Parathyroid adenoma (tissue), 2 donors: ENCODE data around the gene ZSWIM5.
"Not testable (repeated sequence)": the region's sequence is repeated elsewhere in the genome, so short reads cannot be mapped to it uniquely, and the experiment has no call there.

Experiments used
- H2AFZ ChIP-seq: fragments of 300-600 bp; sonication (generic); one replicate; pipeline ENCODE4 v1.7.0; 2017; ENCODE audit warnings: antibody characterized with exemption, mild to moderate bottlenecking
- H3K27ac ChIP-seq: fragments of 300-600 bp; sonication (generic); one replicate; pipeline ENCODE4 v1.7.0; 2017
- H3K27me3 ChIP-seq: fragments of 300-600 bp; sonication (generic); one replicate; pipeline ENCODE4 v1.7.0; 2017; ENCODE audit warnings: low read length; ENCODE audit not compliant: control insufficient read depth, insufficient read depth
- H3K36me3 ChIP-seq: fragments of 300-600 bp; sonication (generic); one replicate; pipeline ENCODE4 v1.7.0; 2017; ENCODE audit warnings: low read length; ENCODE audit not compliant: control insufficient read depth, insufficient read depth
- H3K4me1 ChIP-seq: fragments of 300-600 bp; sonication (generic); one replicate; pipeline ENCODE4 v1.7.0; 2017; ENCODE audit warnings: control low read depth
- H3K4me2 ChIP-seq: fragments of 300-600 bp; sonication (generic); one replicate; pipeline ENCODE4 v1.7.0; 2017; ENCODE audit warnings: low read length
- H3K4me3 ChIP-seq: fragments of 300-600 bp; sonication (generic); one replicate; pipeline ENCODE4 v1.7.0; 2017; ENCODE audit warnings: low read depth, low read length
- H3K79me2 ChIP-seq: fragments of 300-600 bp; sonication (generic); one replicate; pipeline ENCODE4 v1.7.0; 2017; ENCODE audit warnings: control low read depth
- H3K9ac ChIP-seq: fragments of 300-600 bp; sonication (generic); one replicate; pipeline ENCODE4 v1.7.0; 2017; ENCODE audit warnings: mild to moderate bottlenecking
- H3K9me3 ChIP-seq: fragments of 300-600 bp; sonication (generic); one replicate; pipeline ENCODE4 v1.7.0; 2017; ENCODE audit warnings: low read length; ENCODE audit not compliant: control insufficient read depth
- CTCF ChIP-seq: fragments of 300-600 bp; sonication (generic); IDR thresholded peaks from one replicate; pipeline ENCODE4 v1.7.0; 2017; ENCODE audit warnings: antibody characterized with exemption, mild to moderate bottlenecking
- donor health status: primary hyperparathyroidism.

The ZSWIM5 gene

GRCh38 chr1:45116820-45117219 lies 89.6 kb downstream of the ZSWIM5 start:
- H2AFZ ChIP-seq = no peak overlapping the region
- no peak overlapping the region for H3K4me3 ChIP-seq
- H3K9ac ChIP-seq = no peak overlapping the region
- H3K79me2 ChIP-seq = no peaks in the 10 kb centered on the region
- no peaks in the 10 kb centered on the region for H3K36me3 ChIP-seq
- TF ChIP-seq CTCF = no peak
- H3K4me1 ChIP-seq = no peaks in the 10 kb centered on the region
- no peak overlapping the region for H3K4me2 ChIP-seq
- no peaks in the 10 kb centered on the region for H3K27me3 ChIP-seq
- H3K27ac ChIP-seq = no peak overlapping the region
- H3K9me3 ChIP-seq = no peaks in the 10 kb centered on the region

DNA sequence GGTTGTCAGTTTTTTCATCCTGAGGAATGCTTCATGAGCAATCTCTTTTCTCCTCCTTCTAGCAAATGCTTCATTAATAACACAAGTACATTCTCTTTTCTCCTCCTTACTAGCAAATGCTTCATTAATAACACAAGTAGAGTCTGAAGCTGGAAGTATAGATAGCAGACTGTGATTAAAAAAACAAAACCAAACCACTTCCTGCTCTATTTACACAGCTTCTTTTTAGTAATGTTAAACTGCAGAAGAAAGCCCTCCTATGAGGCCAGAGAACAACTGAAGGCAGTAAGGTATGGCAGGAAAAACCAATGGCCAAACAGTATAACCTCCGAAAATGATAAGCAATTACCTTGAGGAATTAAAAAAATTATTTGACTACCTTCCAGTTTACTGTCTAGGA lies 90.1 kb downstream of the ZSWIM5 start:
- Histone ChIP-seq H3K4me3 (no peak overlapping the region), H3K4me1 (no peaks in the 10 kb centered on the region), H3K9ac (no peak overlapping the region), H3K36me3 (no peaks in the 10 kb centered on the region), H3K9me3 (no peaks in the 10 kb centered on the region), H3K79me2 (no peaks in the 10 kb centered on the region), H2AFZ (no peak overlapping the region), H3K27ac (no peak overlapping the region), H3K27me3 (no peaks in the 10 kb centered on the region), H3K4me2 (no peak overlapping the region)
- no peak for TF ChIP-seq CTCF

GRCh38 chr1:45115198-45115597 lies 91.2 kb downstream of the ZSWIM5 start:
- not testable (repeated sequence) for H3K27me3 ChIP-seq, H3K4me3 ChIP-seq

GRCh38 chr1:45112661-45113060 lies 93.7 kb downstream of the ZSWIM5 start:
- no peak overlapping the region for H2AFZ ChIP-seq
- no peaks in the 10 kb centered on the region for H3K27me3 ChIP-seq
- no peaks in the 10 kb centered on the region for H3K36me3 ChIP-seq
- H3K4me1 ChIP-seq = peaks cover 2% of the 10 kb centered on the region
- no peak overlapping the region for H3K4me2 ChIP-seq
- TF ChIP-seq CTCF = no peak
- H3K27ac ChIP-seq = no peak overlapping the region
- no peaks in the 10 kb centered on the region for H3K79me2 ChIP-seq
- no peak overlapping the region for H3K4me3 ChIP-seq
- no peaks in the 10 kb centered on the region for H3K9me3 ChIP-seq
- H3K9ac ChIP-seq = no peak overlapping the region

More at GRCh38 chr1:45115198-45115597, 91.2 kb downstream of the ZSWIM5 start:
- H3K27ac ChIP-seq, H2AFZ ChIP-seq, H3K79me2 ChIP-seq, H3K4me1 ChIP-seq, H3K36me3 ChIP-seq, H3K9ac ChIP-seq, H3K9me3 ChIP-seq, H3K4me2 ChIP-seq: not testable (repeated sequence)

- H3K9ac ChIP-seq = no peak overlapping the region
- peaks cover 2% of the 10 kb centered on the region for H3K4me1 ChIP-seq
- H3K4me3 ChIP-seq = no peak overlapping the region
- no peaks in the 10 kb centered on the region for H3K36me3 ChIP-seq
- H2AFZ ChIP-seq = no peak overlapping the region
- no peak overlapping the region for H3K4me2 ChIP-seq
- no peaks in the 10 kb centered on the region for H3K79me2 ChIP-seq
- no peak for TF ChIP-seq CTCF
- no peak overlapping the region for H3K27ac ChIP-seq
- H3K27me3 ChIP-seq = no peaks in the 10 kb centered on the region
- H3K9me3 ChIP-seq = no peaks in the 10 kb centered on the region
Measured at GRCh38 chr1:45111239-45111638, 95.2 kb downstream of the ZSWIM5 start.
